SKM-1 treated with dmso at 0.1 percent for 144 hours (cell line): Measurements from ENCODE around the gene PPP4R4.
"Not testable (repeated sequence)": the region's sequence is repeated elsewhere in the genome, so short reads cannot be mapped to it uniquely, and the experiment has no call there.

ENCODE experiments used
- DNase-seq: peaks from one replicate; lab custom pipeline; 2025; ENCODE audit not compliant: unreplicated experiment; lab: John Stamatoyannopoulos, UW

The PPP4R4 gene

GRCh38 chr14:94267352-94267751 is 93.2 kb downstream of the PPP4R4 start:
- DNase-seq, result no peak

GRCh38 chr14:94268582-94268981 is 94.5 kb downstream of the PPP4R4 start:
- DNase-seq, result not testable (repeated sequence)

GRCh38 chr14:94269156-94269555 is 95.0 kb downstream of the PPP4R4 start:
- DNase-seq, result no peak

GRCh38 chr14:94276898-94277561 is 102.9 kb downstream of the PPP4R4 start:
- not testable (repeated sequence) for DNase-seq

GRCh38 chr14:94278731-94279130 is 104.6 kb downstream of the PPP4R4 start:
- DNase-seq, result no peak

GRCh38 chr14:94282991-94283723 is 109.0 kb downstream of the PPP4R4 start:
- DNase-seq, result no peak

- no peak for DNase-seq
These were observed 110.1 kb downstream of the PPP4R4 start for GRCh38 chr14:94284221-94284620.

GRCh38 chr14:94285158-94285557 is 111.0 kb downstream of the PPP4R4 start:
- DNase-seq, result no peak

GRCh38 chr14:94288610-94289465 is 114.7 kb downstream of the PPP4R4 start:
- no peak for DNase-seq

GRCh38 chr14:94290197-94290596 is 116.1 kb downstream of the PPP4R4 start:
- DNase-seq, result no peak

GRCh38 chr14:94291159-94291905 is 117.2 kb downstream of the PPP4R4 start:
- DNase-seq, result no peak

- no peak for DNase-seq
These were observed 117.9 kb downstream of the PPP4R4 start for GRCh38 chr14:94291906-94292525.

GRCh38 chr14:94292526-94292871 is 118.4 kb downstream of the PPP4R4 start:
- no peak for DNase-seq

- no peak for DNase-seq
These were observed 118.9 kb downstream of the PPP4R4 start, which contains the start of gene SERPINA10 for GRCh38 chr14:94292872-94293577. Gene SERPINA10, minus strand, starts transcription at chr14:94293268. Its CDS starts 2,675 bp downstream, at chr14:94290593.

- no peak for DNase-seq
These were observed 119.4 kb downstream of the PPP4R4 start for GRCh38 chr14:94293578-94293924.

- no peak for DNase-seq
These were observed 121.4 kb downstream of the PPP4R4 start for GRCh38 chr14:94295360-94296180.

GRCh38 chr14:94296181-94296545 is 122.0 kb downstream of the PPP4R4 start:
- not testable (repeated sequence) for DNase-seq

GRCh38 chr14:94298130-94298529 is 124.0 kb downstream of the PPP4R4 start:
- DNase-seq, result no peak

GRCh38 chr14:94303111-94303510 is 129.0 kb downstream of the PPP4R4 start:
- DNase-seq, result no peak
